Karpas-422 (cell line): ENCODE data around the gene C4orf50. TPM values are rescaled to one million over a fixed set of nuclear protein-coding genes. Genes with fewer than 3 reads are reported as not detected.

ENCODE experiments used
- DNase-seq: peaks from one replicate; pipeline ENCODE4 v3.0.0-alpha.2; 2015
- H2AFZ ChIP-seq: fragments of 200-600 bp; sonication (generic); 2 replicates; pipeline ENCODE4 v1.6.1; 2014; ENCODE audit warnings: antibody characterized with exemption, low read length, mixed read lengths
- H3K27ac ChIP-seq: fragments of 200-600 bp; sonication (generic); 2 replicates; pipeline ENCODE4 v1.5.1; 2014; ENCODE audit warnings: mild to moderate bottlenecking, low read length, moderate library complexity
- H3K27me3 ChIP-seq: fragments of 200-600 bp; sonication (generic); 2 replicates; pipeline ENCODE4 v1.6.1; 2014; ENCODE audit warnings: low read length, mixed read lengths
- H3K36me3 ChIP-seq: fragments of 200-600 bp; sonication (generic); 2 replicates; pipeline ENCODE4 v1.6.1; 2014; ENCODE audit warnings: low read length, mixed read lengths; ENCODE audit not compliant: insufficient read depth
- H3K4me1 ChIP-seq: fragments of 200-600 bp; sonication (generic); 2 replicates; pipeline ENCODE4 v1.6.1; 2014; ENCODE audit warnings: mild to moderate bottlenecking, low read length, mixed read lengths
- H3K4me2 ChIP-seq: fragments of 200-600 bp; sonication (generic); 2 replicates; pipeline ENCODE4 v1.6.1; 2014; ENCODE audit warnings: low read length, low read depth, mild to moderate bottlenecking; ENCODE audit not compliant: poor library complexity, severe bottlenecking
- H3K4me3 ChIP-seq: fragments of 200-600 bp; sonication (generic); 2 replicates; pipeline ENCODE4 v1.5.1; 2014; ENCODE audit warnings: mild to moderate bottlenecking, antibody characterized with exemption, low read length, mixed read lengths
- H3K79me2 ChIP-seq: fragments of 200-600 bp; sonication (generic); 2 replicates; pipeline ENCODE4 v1.6.1; 2014; ENCODE audit warnings: mild to moderate bottlenecking, low read length, mixed read lengths
- H3K9ac ChIP-seq: fragments of 200-600 bp; sonication (generic); 2 replicates; pipeline ENCODE4 v1.6.0; 2014; ENCODE audit warnings: low read length
- H3K9me2 ChIP-seq: fragments of 200-600 bp; sonication (generic), shearing (Covaris generic); replicated peaks from 2 replicates; pipeline ENCODE4 v1.6.0; 2014; ENCODE audit warnings: mild to moderate bottlenecking, low read length, moderate library complexity; ENCODE audit not compliant: insufficient read depth
- H3K9me3 ChIP-seq: fragments of 300-700, 200-600 bp; sonication (generic); 2 replicates; pipeline ENCODE4 v1.6.1; 2014; ENCODE audit warnings: low read length, mixed read lengths
- H4K20me1 ChIP-seq: fragments of 200-600 bp; sonication (generic); 2 replicates; pipeline ENCODE4 v1.6.1; 2014; ENCODE audit warnings: mild to moderate bottlenecking, antibody characterized with exemption, low read length, low read depth; ENCODE audit not compliant: insufficient read depth
- total RNA-seq: library from RNA; depleted of rRNA; stranded (reverse); fragments of >200 nt; shearing (Covaris generic); gene quantifications from 2 replicates; pipeline ENCODE4 v1.2.3, GENCODE V29; 2014; ENCODE audit warnings: low replicate concordance

The C4orf50 gene
- total RNA-seq, 1 experiment from 2014 or later, result 0.19 TPM

GRCh38 chr4:6028168-6028567 is 9.9 kb upstream of the C4orf50 start:
- Histone ChIP-seq H4K20me1 (no peaks in the 10 kb centered on the region; the same call in 1 of the 2 replicates), H3K9ac (no peak overlapping the region), H3K4me3 (no peak overlapping the region), H3K27ac (no peak overlapping the region), H3K4me1 (peaks cover 5% of the 10 kb centered on the region), H3K9me3 (no peaks in the 10 kb centered on the region), H3K79me2 (no peaks in the 10 kb centered on the region), H3K36me3 (no peaks in the 10 kb centered on the region), H3K27me3 (0 out of 2 replicates have a peak, but pooled peaks cover 2% of the 10 kb centered on the region), H2AFZ (no peak overlapping the region), H3K9me2 (no peaks in the 10 kb centered on the region), H3K4me2 (no peak overlapping the region)
- no peak for DNase-seq

- H3K4me2 ChIP-seq, result no peak overlapping the region
- no peak overlapping the region for H2AFZ ChIP-seq
- H3K4me1 ChIP-seq, result peaks cover 5% of the 10 kb centered on the region
- no peak overlapping the region for H3K9ac ChIP-seq
- no peaks in the 10 kb centered on the region for H3K79me2 ChIP-seq
- H3K4me3 ChIP-seq, result no peak overlapping the region
- no peaks in the 10 kb centered on the region for H3K36me3 ChIP-seq
- H3K9me3 ChIP-seq, result no peaks in the 10 kb centered on the region
- no peaks in the 10 kb centered on the region; the same call in 1 of the 2 replicates for H4K20me1 ChIP-seq
- no peak for DNase-seq
- no peak overlapping the region for H3K27ac ChIP-seq
- H3K9me2 ChIP-seq, result no peaks in the 10 kb centered on the region
- no peaks in the 10 kb centered on the region for H3K27me3 ChIP-seq
These were observed 9.2 kb upstream of the C4orf50 start for GRCh38 chr4:6027392-6027791.

- Histone ChIP-seq H3K27ac (no peak overlapping the region), H3K27me3 (no peaks in the 10 kb centered on the region), H3K9ac (no peak overlapping the region), H3K4me1 (peaks cover 10% of the 10 kb centered on the region), H3K4me3 (no peak overlapping the region), H4K20me1 (no peaks in the 10 kb centered on the region; the same call in 1 of the 2 replicates), H2AFZ (no peak overlapping the region), H3K36me3 (no peaks in the 10 kb centered on the region), H3K4me2 (no peak overlapping the region), H3K79me2 (no peaks in the 10 kb centered on the region), H3K9me2 (no peaks in the 10 kb centered on the region), H3K9me3 (no peaks in the 10 kb centered on the region)
- DNase-seq, result no peak
These were observed 6.2 kb upstream of the C4orf50 start for GRCh38 chr4:6024313-6024960.

- Histone ChIP-seq H3K4me3 (no peak overlapping the region), H3K4me2 (no peak overlapping the region), H3K27ac (no peak overlapping the region), H3K4me1 (peaks cover 10% of the 10 kb centered on the region), H3K9ac (no peak overlapping the region), H2AFZ (no peak overlapping the region), H3K9me3 (no peaks in the 10 kb centered on the region), H3K79me2 (no peaks in the 10 kb centered on the region), H4K20me1 (no peaks in the 10 kb centered on the region; the same call in 1 of the 2 replicates), H3K27me3 (no peaks in the 10 kb centered on the region), H3K9me2 (no peaks in the 10 kb centered on the region), H3K36me3 (no peaks in the 10 kb centered on the region)
- DNase-seq, result no peak
These were observed 5.5 kb upstream of the C4orf50 start for GRCh38 chr4:6023731-6024130.

GRCh38 chr4:6022607-6023288 is 4.5 kb upstream of the C4orf50 start:
- Histone ChIP-seq H3K4me3 (no peak overlapping the region), H3K27ac (no peak overlapping the region), H3K9me3 (no peaks in the 10 kb centered on the region), H3K79me2 (no peaks in the 10 kb centered on the region), H3K9ac (no peak overlapping the region), H4K20me1 (no peaks in the 10 kb centered on the region; the same call in 1 of the 2 replicates), H3K36me3 (no peaks in the 10 kb centered on the region), H3K4me1 (peaks cover 10% of the 10 kb centered on the region), H3K27me3 (no peaks in the 10 kb centered on the region), H2AFZ (no peak overlapping the region), H3K4me2 (no peak overlapping the region), H3K9me2 (no peaks in the 10 kb centered on the region)
- DNase-seq, result no peak

GRCh38 chr4:6021831-6022606 is 3.8 kb upstream of the C4orf50 start:
- no peaks in the 10 kb centered on the region for H3K79me2 ChIP-seq
- no peak overlapping the region for H3K4me2 ChIP-seq
- no peak overlapping the region for H3K9ac ChIP-seq
- no peaks in the 10 kb centered on the region; the same call in 1 of the 2 replicates for H4K20me1 ChIP-seq
- H3K9me2 ChIP-seq, result no peaks in the 10 kb centered on the region
- no peaks in the 10 kb centered on the region for H3K36me3 ChIP-seq
- peaks cover 10% of the 10 kb centered on the region for H3K4me1 ChIP-seq
- no peak overlapping the region for H3K27ac ChIP-seq
- no peak overlapping the region for H2AFZ ChIP-seq
- DNase-seq, result no peak
- no peak overlapping the region for H3K4me3 ChIP-seq
- H3K9me3 ChIP-seq, result no peaks in the 10 kb centered on the region
- no peaks in the 10 kb centered on the region for H3K27me3 ChIP-seq

- Histone ChIP-seq H3K36me3 (no peaks in the 10 kb centered on the region), H3K27me3 (no peaks in the 10 kb centered on the region), H3K9ac (no peak overlapping the region), H3K4me2 (no peak overlapping the region), H3K9me2 (no peaks in the 10 kb centered on the region), H3K4me3 (no peak overlapping the region), H3K9me3 (no peaks in the 10 kb centered on the region), H3K4me1 (peaks cover 5% of the 10 kb centered on the region), H4K20me1 (no peaks in the 10 kb centered on the region; the same call in 1 of the 2 replicates), H2AFZ (no peak overlapping the region), H3K27ac (no peak overlapping the region), H3K79me2 (no peaks in the 10 kb centered on the region)
- DNase-seq, result no peak
These were observed 2.4 kb upstream of the C4orf50 start for GRCh38 chr4:6020613-6021012.
